ENCODE data around the gene SLC29A4.

The SLC29A4 gene

GRCh38 chr7:5351507-5352265 lies 68.9 kb downstream of the SLC29A4 start:
- no peaks in the 10 kb centered on the region for H3K4me1 ChIP-seq (ENCODE audit: control insufficient read depth, insufficient read depth, low read length, poor library complexity, severe bottlenecking)
- peaks cover 52% of the 10 kb centered on the region for H3K36me3 ChIP-seq (ENCODE audit: control insufficient read depth, insufficient read depth, low read length)

GRCh38 chr7:5352440-5353010 lies 69.8 kb downstream of the SLC29A4 start:
- no peak overlapping the region for H3K4me3 ChIP-seq (ENCODE audit: insufficient read depth, low read depth, low read length, poor library complexity, severe bottlenecking)
- DNase-seq, result no peak
- no peak overlapping the region for H3K27ac ChIP-seq (ENCODE audit: insufficient read depth, low read length, poor library complexity, severe bottlenecking)
- H3K27me3 ChIP-seq (replicated peaks; ENCODE audit: control insufficient read depth, insufficient read depth, low read length, poor library complexity, severe bottlenecking), result no peaks in the 10 kb centered on the region
- no peaks in the 10 kb centered on the region for H3K9me3 ChIP-seq (ENCODE audit: control insufficient read depth, low read length)
- H3K4me1 ChIP-seq (ENCODE audit: control insufficient read depth, insufficient read depth, low read length, poor library complexity, severe bottlenecking), result no peaks in the 10 kb centered on the region
- peaks cover 58% of the 10 kb centered on the region for H3K36me3 ChIP-seq (ENCODE audit: control insufficient read depth, insufficient read depth, low read length)

More at GRCh38 chr7:5351507-5352265, 68.9 kb downstream of the SLC29A4 start:
- DNase-seq, result no peak
- no peak overlapping the region for H3K27ac ChIP-seq (ENCODE audit: insufficient read depth, low read length, poor library complexity, severe bottlenecking)
- H3K9me3 ChIP-seq (ENCODE audit: control insufficient read depth, low read length), result no peaks in the 10 kb centered on the region
- H3K4me3 ChIP-seq (ENCODE audit: insufficient read depth, low read depth, low read length, poor library complexity, severe bottlenecking), result no peak overlapping the region
- no peaks in the 10 kb centered on the region for H3K27me3 ChIP-seq (replicated peaks; ENCODE audit: control insufficient read depth, insufficient read depth, low read length, poor library complexity, severe bottlenecking)

DNA sequence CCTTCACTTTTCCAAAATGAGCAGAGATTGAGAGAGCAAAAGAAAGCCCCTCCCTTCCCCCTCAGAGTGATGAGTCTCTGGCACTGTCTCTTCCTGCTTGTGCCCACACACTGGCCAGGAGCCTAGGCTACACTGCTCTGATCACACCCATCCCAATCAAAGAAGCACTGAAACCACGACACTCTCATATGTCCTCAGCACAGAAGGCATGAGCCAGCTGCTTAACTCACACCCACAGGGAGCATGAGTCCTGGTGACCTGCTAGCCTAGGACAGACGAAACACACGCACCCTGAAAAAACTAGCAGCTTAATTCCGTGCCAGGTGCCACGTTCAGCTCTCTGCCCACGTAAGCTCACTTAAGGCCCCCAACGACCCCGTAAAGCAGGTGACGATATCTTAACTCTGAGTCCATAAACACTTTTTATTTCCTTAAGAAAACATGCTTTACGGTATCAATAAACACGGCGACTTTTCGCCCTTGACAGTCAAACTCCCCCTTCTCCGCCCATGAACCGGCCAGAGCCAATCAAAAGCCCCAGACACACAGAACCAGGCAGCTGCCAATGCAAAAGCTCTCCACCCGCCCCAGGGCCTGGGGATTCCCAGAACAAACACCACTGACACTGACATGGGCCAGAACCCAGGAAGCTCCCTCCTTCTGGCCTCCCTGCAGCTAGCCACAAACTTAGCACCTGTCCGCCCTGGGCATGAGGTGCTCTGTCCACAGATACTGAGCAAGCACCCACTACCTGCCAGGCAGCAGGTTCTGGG lies 71.9 kb downstream of the SLC29A4 start:
- H3K4me3 ChIP-seq (ENCODE audit: insufficient read depth, low read depth, low read length, poor library complexity, severe bottlenecking), result no peak overlapping the region
- no peaks in the 10 kb centered on the region for H3K27me3 ChIP-seq (replicated peaks; ENCODE audit: control insufficient read depth, insufficient read depth, low read length, poor library complexity, severe bottlenecking)
- H3K4me1 ChIP-seq (ENCODE audit: control insufficient read depth, insufficient read depth, low read length, poor library complexity, severe bottlenecking), result no peaks in the 10 kb centered on the region
- no peak for DNase-seq
- peaks cover 75% of the 10 kb centered on the region for H3K36me3 ChIP-seq (ENCODE audit: control insufficient read depth, insufficient read depth, low read length)
- H3K9me3 ChIP-seq (ENCODE audit: control insufficient read depth, low read length), result no peaks in the 10 kb centered on the region
- no peak overlapping the region for H3K27ac ChIP-seq (ENCODE audit: insufficient read depth, low read length, poor library complexity, severe bottlenecking)

Measured in effector memory CD4-positive, alpha-beta T cell (primary cell).